Spleen (tissue), 7 donors: Measurements from ENCODE around the gene SAMD15.

Experiments used
- POLR2A ChIP-seq, 3 donors: fragments of 450-650 bp; IDR thresholded peaks; one replicate each; pipeline ENCODE4 v1.5.1; 2017; ENCODE audit warnings: antibody characterized with exemption in 3 of 3, mild to moderate bottlenecking in 1 of 3
- POLR2AphosphoS5 ChIP-seq, 3 donors: sonication (generic); formaldehyde crosslinking; IDR thresholded peaks; one replicate each; pipeline ENCODE4 v1.5.1; 2017; ENCODE audit warnings: antibody characterized with exemption in 3 of 3
- TF ChIP-seq, protein P1 (sequence below), 11 experiments: fragments of 200-600 bp in 7 of 11; fragments of 450-650 bp in 4 of 11; sonication (generic) in 4 of 11; IDR thresholded peaks in 8 of 11; conservative IDR thresholded peaks in 3 of 11; 1 replicate in 7 of 11; 2 replicates in 4 of 11; pipeline versions ENCODE4 v1.4.0 to v1.8.0; 2016 to 2021; ENCODE audit warnings: antibody characterized with exemption in 11 of 11, inconsistent platforms in 4 of 11, mild to moderate bottlenecking in 1 of 11
- donor health status: DM: no; HTN: no; CAD: no; lungs with moderate emphysema.
- donor health status: DM: no; HTN: no; CAD: no.
- donor health status: DM: no; HTN: no; CAD: no.

DNA sequence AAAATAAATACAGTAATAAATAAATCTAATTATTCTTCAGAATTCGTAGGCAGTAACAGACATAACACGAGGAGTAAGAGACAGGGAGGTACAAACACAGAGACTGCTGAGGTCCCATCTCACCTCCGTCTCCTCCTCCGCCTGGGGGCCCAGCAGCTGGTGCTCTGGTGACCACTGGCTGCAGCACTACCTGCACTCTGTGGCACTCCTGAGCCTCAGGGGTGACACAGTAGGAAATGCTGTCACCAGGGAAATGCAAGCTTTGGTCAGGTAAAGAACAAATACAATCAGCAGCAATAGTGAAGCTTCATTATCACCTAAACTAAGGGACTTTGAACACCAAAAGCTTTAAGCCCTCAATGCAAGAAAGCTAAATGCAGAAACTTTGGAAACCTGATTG, 36.8 kb upstream of the SAMD15 start:
- TF ChIP-seq, protein P1, sequence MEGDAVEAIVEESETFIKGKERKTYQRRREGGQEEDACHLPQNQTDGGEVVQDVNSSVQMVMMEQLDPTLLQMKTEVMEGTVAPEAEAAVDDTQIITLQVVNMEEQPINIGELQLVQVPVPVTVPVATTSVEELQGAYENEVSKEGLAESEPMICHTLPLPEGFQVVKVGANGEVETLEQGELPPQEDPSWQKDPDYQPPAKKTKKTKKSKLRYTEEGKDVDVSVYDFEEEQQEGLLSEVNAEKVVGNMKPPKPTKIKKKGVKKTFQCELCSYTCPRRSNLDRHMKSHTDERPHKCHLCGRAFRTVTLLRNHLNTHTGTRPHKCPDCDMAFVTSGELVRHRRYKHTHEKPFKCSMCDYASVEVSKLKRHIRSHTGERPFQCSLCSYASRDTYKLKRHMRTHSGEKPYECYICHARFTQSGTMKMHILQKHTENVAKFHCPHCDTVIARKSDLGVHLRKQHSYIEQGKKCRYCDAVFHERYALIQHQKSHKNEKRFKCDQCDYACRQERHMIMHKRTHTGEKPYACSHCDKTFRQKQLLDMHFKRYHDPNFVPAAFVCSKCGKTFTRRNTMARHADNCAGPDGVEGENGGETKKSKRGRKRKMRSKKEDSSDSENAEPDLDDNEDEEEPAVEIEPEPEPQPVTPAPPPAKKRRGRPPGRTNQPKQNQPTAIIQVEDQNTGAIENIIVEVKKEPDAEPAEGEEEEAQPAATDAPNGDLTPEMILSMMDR (IDR thresholded peaks at IDR 0.05 in 8 of 11, conservative IDR thresholded peaks at IDR 0.05 in 3 of 11): no peak
- no peak for TF ChIP-seq POLR2A (IDR thresholded peaks at IDR 0.05)
- TF ChIP-seq POLR2AphosphoS5 (IDR thresholded peaks at IDR 0.05): no peak
